Measurements from ENCODE around the gene HSF2. TPM values are rescaled to one million over a fixed set of nuclear protein-coding genes. Genes with fewer than 3 reads are reported as not detected.
"Not testable (repeated sequence)": the region's sequence is repeated elsewhere in the genome, so short reads cannot be mapped to it uniquely, and the experiment has no call there.

HSF2 gene
- total RNA-seq, 1 experiment from 2014 or later: 19.8 TPM

GRCh38 chr6:122452509-122452908 lies 53.1 kb downstream of the HSF2 start (continued):
- TF ChIP-seq REST (IDR thresholded peaks at IDR 0.05; ENCODE audit: low read depth) (no peak), ZNF274 (IDR thresholded peaks at IDR 0.05; ENCODE audit: low read depth, low read length) (no peak), EGR1 (IDR thresholded peaks at IDR 0.05; ENCODE audit: low read depth) (no peak), ZFX (IDR thresholded peaks at IDR 0.05) (no peak), SIN3A (IDR thresholded peaks at IDR 0.05; ENCODE audit: low read depth) (no peak)

- ChIA-PET CTCF (no interaction called here), RAD21 (ENCODE audit: low non-redundant PET in 1 of 2, low total read pairs in 2 of 2, uncharacterized antibody in 2 of 2, unreplicated experiment in 2 of 2) (no interaction called here), POLR2A (no interaction called here)
- no peak overlapping the region for H3K4me2 ChIP-seq (ENCODE audit: low read length)
- H3K36me3 ChIP-seq (ENCODE audit: control insufficient read depth in 1 of 2, insufficient read depth in 2 of 2, low read length in 2 of 2): peaks cover 21 to 37% of the 10 kb centered on the region in 2 experiments
- TF ChIP-seq TCF7L2 (IDR thresholded peaks at IDR 0.05; ENCODE audit: borderline replicate concordance, extremely low read depth, insufficient read depth, insufficient read length): no peak
- TF ChIP-seq FOSL1 (IDR thresholded peaks at IDR 0.05; ENCODE audit: low read depth): no peak
- no peaks in the 10 kb centered on the region for H3K27me3 ChIP-seq (ENCODE audit: insufficient read depth, low read length)
- H3K4me3 ChIP-seq (replicated peaks in 1 of 2; ENCODE audit: low read depth in 1 of 2, low read length in 2 of 2): no peak overlapping the region
- no peak overlapping the region for H2AFZ ChIP-seq (ENCODE audit: low read depth, low read length, poor library complexity, severe bottlenecking)
- no peak overlapping the region for H3K27ac ChIP-seq (ENCODE audit: low read depth, low read length)
- ATAC-seq (no peak), DNase-seq (ENCODE audit: low read depth, low spot score) (no peak)
- H3K9ac ChIP-seq (ENCODE audit: low read length): no peak overlapping the region
- H3K9me2 ChIP-seq (ENCODE audit: insufficient read depth): no peaks in the 10 kb centered on the region
- 0 out of 2 replicates have a peak, but pooled peaks cover 8% of the 10 kb centered on the region for H4K20me1 ChIP-seq (ENCODE audit: insufficient read depth)
- H3K9me3 ChIP-seq (ENCODE audit: control insufficient read depth in 1 of 2, insufficient read depth in 1 of 2, low read depth in 1 of 2, low read length in 2 of 2): no peaks in the 10 kb centered on the region
- H3K4me1 ChIP-seq (ENCODE audit: control insufficient read depth in 1 of 2, insufficient read depth in 2 of 2, low read length in 2 of 2): no peaks in the 10 kb centered on the region
- H3K79me2 ChIP-seq (ENCODE audit: insufficient read depth, low read length): peaks cover 26% of the 10 kb centered on the region
- no TSS peak for BruUV-seq (replicated peaks)
- intact Hi-C loops (cut with micrococcal nuclease): no loop called here
Observed at GRCh38 chr6:122454673-122455072, 55.2 kb downstream of the HSF2 start.

GRCh38 chr6:122455116-122455515 lies 55.7 kb downstream of the HSF2 start:
- RAD21 ChIA-PET (ENCODE audit: low non-redundant PET in 1 of 2, low total read pairs in 2 of 2, uncharacterized antibody in 2 of 2, unreplicated experiment in 2 of 2); H3K9me2 ChIP-seq (ENCODE audit: insufficient read depth); H3K4me2 ChIP-seq (ENCODE audit: low read length); H3K27ac ChIP-seq (ENCODE audit: low read depth, low read length); CTCF ChIA-PET; intact Hi-C loops (cut with micrococcal nuclease); POLR2A ChIA-PET; DNase-seq (ENCODE audit: low read depth, low spot score); H3K9me3 ChIP-seq (ENCODE audit: control insufficient read depth in 1 of 2, insufficient read depth in 1 of 2, low read depth in 1 of 2, low read length in 2 of 2); H3K4me3 ChIP-seq (replicated peaks in 1 of 2; ENCODE audit: low read depth in 1 of 2, low read length in 2 of 2); ATAC-seq; H3K27me3 ChIP-seq (ENCODE audit: insufficient read depth, low read length); H3K9ac ChIP-seq (ENCODE audit: low read length); BruUV-seq (replicated peaks); H4K20me1 ChIP-seq (ENCODE audit: insufficient read depth); H3K4me1 ChIP-seq (ENCODE audit: control insufficient read depth in 1 of 2, insufficient read depth in 2 of 2, low read length in 2 of 2); H2AFZ ChIP-seq (ENCODE audit: low read depth, low read length, poor library complexity, severe bottlenecking): not testable (repeated sequence)
- Histone ChIP-seq H3K36me3 (ENCODE audit: control insufficient read depth in 1 of 2, insufficient read depth in 2 of 2, low read length in 2 of 2) (peaks cover 21 to 35% of the 10 kb centered on the region in 2 experiments), H3K79me2 (ENCODE audit: insufficient read depth, low read length) (peaks cover 30% of the 10 kb centered on the region)

All from HCT116 (cell line).